Glutamatergic neuron (in vitro differentiated cells): ENCODE data around the gene CDH24. TPM values are rescaled to one million over a fixed set of nuclear protein-coding genes. Genes with fewer than 3 reads are reported as not detected.
"Not testable (repeated sequence)": the region's sequence is repeated elsewhere in the genome, so short reads cannot be mapped to it uniquely, and the experiment has no call there.

Experiments used
- DNase-seq: peaks from one replicate; pipeline ENCODE4 v3.0.0; 2022
- H3K27ac Mint-ChIP-seq: one replicate; pipeline ENCODE4 v1.8.0; 2020; ENCODE audit warnings: mild to moderate bottlenecking, mixed read lengths, inconsistent platforms; ENCODE audit not compliant: unreplicated experiment
- H3K27me3 Mint-ChIP-seq: one replicate; pipeline ENCODE4 v1.8.0; 2020; ENCODE audit warnings: mild to moderate bottlenecking, moderate library complexity, mixed read lengths, inconsistent platforms; ENCODE audit not compliant: unreplicated experiment
- H3K36me3 Mint-ChIP-seq: one replicate; pipeline ENCODE4 v1.8.0; 2020; ENCODE audit warnings: mild to moderate bottlenecking, mixed read lengths, inconsistent platforms; ENCODE audit not compliant: unreplicated experiment
- H3K4me1 Mint-ChIP-seq: one replicate; pipeline ENCODE4 v1.8.0; 2020; ENCODE audit warnings: mild to moderate bottlenecking, low read depth, mixed read lengths, inconsistent platforms; ENCODE audit not compliant: unreplicated experiment
- H3K4me3 Mint-ChIP-seq: one replicate; pipeline ENCODE4 v1.8.0; 2020; ENCODE audit warnings: mild to moderate bottlenecking, mixed read lengths, inconsistent platforms; ENCODE audit not compliant: unreplicated experiment
- H3K9me3 Mint-ChIP-seq: one replicate; pipeline ENCODE4 v1.8.0; 2020; ENCODE audit warnings: mild to moderate bottlenecking, moderate library complexity, mixed read lengths, inconsistent platforms; ENCODE audit not compliant: unreplicated experiment
- total RNA-seq: library from RNA; stranded (reverse); fragmentation: NEBNext Ultra II Directional; extraction: Animal tissue kit (Norgen Biotek cat#: 25700); gene quantifications from one replicate; pipeline ENCODE4 v1.2.1, GENCODE V29; 2021; ENCODE audit not compliant: unreplicated experiment
- TF ChIP-seq, protein P1 (sequence below): fragments of 200-600 bp; sonication (generic); IDR thresholded peaks from one replicate; pipeline ENCODE4 v1.5.0; 2021; ENCODE audit not compliant: partially characterized antibody, unreplicated experiment

The CDH24 gene
- total RNA-seq, 1 donor from 2014 or later: 164 TPM

GRCh38 chr14:23018107-23018506 lies 39.2 kb downstream of the CDH24 start:
- Mint-ChIP-seq H3K27ac (no peak overlapping the region), H3K36me3 (no peaks in the 10 kb centered on the region), H3K4me3 (no peak overlapping the region), H3K27me3 (peaks cover 3% of the 10 kb centered on the region), H3K9me3 (peaks cover 6% of the 10 kb centered on the region), H3K4me1 (peaks cover 35% of the 10 kb centered on the region)
- no peak for DNase-seq
- TF ChIP-seq, protein P1, sequence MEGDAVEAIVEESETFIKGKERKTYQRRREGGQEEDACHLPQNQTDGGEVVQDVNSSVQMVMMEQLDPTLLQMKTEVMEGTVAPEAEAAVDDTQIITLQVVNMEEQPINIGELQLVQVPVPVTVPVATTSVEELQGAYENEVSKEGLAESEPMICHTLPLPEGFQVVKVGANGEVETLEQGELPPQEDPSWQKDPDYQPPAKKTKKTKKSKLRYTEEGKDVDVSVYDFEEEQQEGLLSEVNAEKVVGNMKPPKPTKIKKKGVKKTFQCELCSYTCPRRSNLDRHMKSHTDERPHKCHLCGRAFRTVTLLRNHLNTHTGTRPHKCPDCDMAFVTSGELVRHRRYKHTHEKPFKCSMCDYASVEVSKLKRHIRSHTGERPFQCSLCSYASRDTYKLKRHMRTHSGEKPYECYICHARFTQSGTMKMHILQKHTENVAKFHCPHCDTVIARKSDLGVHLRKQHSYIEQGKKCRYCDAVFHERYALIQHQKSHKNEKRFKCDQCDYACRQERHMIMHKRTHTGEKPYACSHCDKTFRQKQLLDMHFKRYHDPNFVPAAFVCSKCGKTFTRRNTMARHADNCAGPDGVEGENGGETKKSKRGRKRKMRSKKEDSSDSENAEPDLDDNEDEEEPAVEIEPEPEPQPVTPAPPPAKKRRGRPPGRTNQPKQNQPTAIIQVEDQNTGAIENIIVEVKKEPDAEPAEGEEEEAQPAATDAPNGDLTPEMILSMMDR: no peak

GRCh38 chr14:23017091-23017490 lies 40.2 kb downstream of the CDH24 start:
- TF ChIP-seq, protein P1: no peak
- Mint-ChIP-seq H3K27ac (no peak overlapping the region), H3K27me3 (peaks cover 5% of the 10 kb centered on the region), H3K9me3 (peaks cover 11% of the 10 kb centered on the region), H3K36me3 (no peaks in the 10 kb centered on the region), H3K4me1 (peaks cover 31% of the 10 kb centered on the region), H3K4me3 (no peak overlapping the region)
- no peak for DNase-seq

DNA sequence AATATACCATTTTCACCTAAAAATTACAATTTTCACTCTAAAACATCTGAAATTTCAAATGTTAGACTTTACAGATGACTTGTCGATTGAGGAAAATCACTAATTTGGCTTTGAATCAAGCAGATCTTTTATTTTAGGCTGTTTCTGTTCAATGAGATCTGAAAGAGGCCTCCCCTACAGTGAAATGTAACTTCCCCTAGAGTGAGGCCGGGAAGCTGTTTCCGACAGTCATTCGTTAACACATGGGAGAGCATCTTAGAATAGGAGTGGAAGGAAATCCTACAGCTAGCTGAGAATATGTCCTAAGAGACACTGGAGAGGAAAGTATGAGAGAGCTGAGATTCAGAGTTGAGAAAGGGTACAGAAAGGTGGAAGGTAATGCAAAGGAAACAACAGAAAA lies 41.7 kb downstream of the CDH24 start:
- Mint-ChIP-seq H3K9me3 (peaks cover 12% of the 10 kb centered on the region), H3K27ac (peak overlapping the region; percentile 14)
- DNase-seq: no peak

DNA sequence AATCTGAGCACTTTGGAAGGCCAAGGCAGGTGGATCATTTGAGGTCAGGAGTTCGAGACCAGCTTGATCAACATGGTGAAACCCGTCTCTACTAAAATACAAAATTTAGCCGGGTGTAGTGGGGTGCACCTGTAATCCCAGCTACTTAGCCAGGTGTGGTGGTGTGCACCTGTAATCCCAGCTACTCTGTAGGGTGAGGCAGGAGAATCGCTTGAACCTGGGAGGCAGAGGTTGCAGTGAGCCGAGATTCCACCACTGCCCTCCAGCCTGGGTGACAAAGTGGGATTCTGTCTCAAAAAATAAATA lies 43.6 kb downstream of the CDH24 start:
- DNase-seq, H3K36me3 Mint-ChIP-seq, H3K4me3 Mint-ChIP-seq: not testable (repeated sequence)
- Mint-ChIP-seq H3K27ac (peak overlapping the region; percentile 89), H3K4me1 (peaks cover 24% of the 10 kb centered on the region), H3K9me3 (peaks cover 12% of the 10 kb centered on the region), H3K27me3 (peaks cover 14% of the 10 kb centered on the region)

More for the DNA sequence above, 41.7 kb downstream of the CDH24 start:
- TF ChIP-seq, protein P1: no peak
- H3K36me3 Mint-ChIP-seq: no peaks in the 10 kb centered on the region
- peak overlapping the region; percentile 0 for H3K4me3 Mint-ChIP-seq
- H3K4me1 Mint-ChIP-seq: peaks cover 18% of the 10 kb centered on the region
- peaks cover 9% of the 10 kb centered on the region for H3K27me3 Mint-ChIP-seq

DNA sequence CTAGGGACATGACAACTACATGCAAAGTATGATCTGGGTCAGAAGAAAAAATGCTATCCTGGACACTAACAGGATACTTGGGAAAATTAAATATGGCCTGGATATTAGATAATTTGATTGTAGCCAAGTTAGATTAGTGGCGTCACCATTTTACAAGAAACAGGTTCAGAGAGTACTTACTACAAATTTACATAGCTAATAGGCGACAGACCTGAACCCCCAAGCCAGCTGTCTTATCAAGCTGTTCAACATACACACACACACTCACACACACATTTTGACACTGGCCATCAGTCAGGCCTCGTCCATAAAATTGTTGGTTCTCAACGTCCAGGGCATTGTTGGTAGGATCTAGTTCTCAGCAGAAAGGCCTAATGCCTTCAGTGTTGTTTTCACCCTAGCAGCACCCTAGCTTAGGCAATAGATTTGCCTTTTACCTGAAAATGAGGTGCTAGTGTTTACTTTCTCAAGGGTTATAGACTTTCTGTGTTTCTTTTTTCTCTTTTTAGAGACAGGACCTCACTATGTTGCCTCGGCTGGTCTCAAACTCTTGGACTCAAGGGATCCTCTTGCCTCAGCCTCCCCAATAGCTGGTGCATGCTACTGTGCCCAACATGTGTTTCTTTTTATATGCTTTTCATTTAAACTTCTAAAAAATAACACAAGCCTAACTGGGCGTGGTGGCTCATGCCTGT lies 44.1 kb downstream of the CDH24 start:
- Mint-ChIP-seq H3K27me3 (peaks cover 14% of the 10 kb centered on the region), H3K4me1 (peaks cover 27% of the 10 kb centered on the region), H3K4me3 (peak overlapping the region; percentile 76), H3K9me3 (peaks cover 12% of the 10 kb centered on the region), H3K27ac (peak overlapping the region; percentile 89), H3K36me3 (no peaks in the 10 kb centered on the region)
- TF ChIP-seq, protein P1: no peak
- peak; percentile 34 for DNase-seq
